Testis (tissue), 3 donors: ENCODE results near the gene TNFRSF14. TPM values are rescaled to one million over a fixed set of nuclear protein-coding genes. Genes with fewer than 3 reads are reported as not detected.

ENCODE experiments used
- DNase-seq: peaks from one replicate; pipeline ENCODE4 v3.0.0-alpha.2; 2019
- H3K27ac ChIP-seq, 2 donors: fragments of 200-600 bp; sonication (generic); one replicate each; pipeline ENCODE4 v1.5.1; 2019
- H3K27me3 ChIP-seq: fragments of 200-600 bp; sonication (generic); one replicate; pipeline ENCODE4 v1.5.1; 2019
- H3K36me3 ChIP-seq: fragments of 200-600 bp; sonication (generic); one replicate; pipeline ENCODE4 v1.5.1; 2017; ENCODE audit warnings: low read depth; ENCODE audit errors: missing control alignments
- H3K4me1 ChIP-seq: fragments of 200-600 bp; sonication (generic); one replicate; pipeline ENCODE4 v1.5.1; 2019
- H3K4me3 ChIP-seq, 2 donors: fragments of 200-600 bp; sonication (generic); one replicate each; pipeline ENCODE4 v1.5.1; 2017 to 2019
- H3K9me3 ChIP-seq: fragments of 200-600 bp; sonication (generic); one replicate; pipeline ENCODE4 v1.5.1; 2017
- CTCF ChIP-seq, 3 experiments: fragments of 450-650 bp in 2 of 3; fragments of 200-600 bp in 1 of 3; sonication (generic) in 1 of 3; IDR thresholded peaks; one replicate each; pipeline ENCODE4 v1.5.1; 2016 to 2019; ENCODE audit warnings: antibody characterized with exemption in 3 of 3, mild to moderate bottlenecking in 2 of 3, moderate library complexity in 1 of 3
- POLR2A ChIP-seq: fragments of 450-650 bp; IDR thresholded peaks from one replicate; pipeline ENCODE4 v1.6.1; 2017; ENCODE audit warnings: antibody characterized with exemption, mild to moderate bottlenecking, moderate library complexity
- WGBS, 2 donors: methylation state at CpG; one replicate each; pipeline ENCODE4 v1.1.5; 2018; 5-methylcytosine and 5-hydroxymethylcytosine counted together
- intact Hi-C: fragments of 100-400 bp; cut with DNase I; formaldehyde crosslinking; loops from one replicate; pipeline ENCODE4 v1.15.1; 2023; ENCODE audit warnings: low total_unique reads
- polyA plus RNA-seq: library from polyadenylated mRNA; stranded (reverse); fragments of 350-450 nt; fragmentation: Illumina TruSeq; extraction: RNeasy Lipid Tissue Mini Kit (QIAGEN cat#74804); gene quantifications from one replicate; pipeline ENCODE4 v1.2.3, GENCODE V29; 2014; ENCODE audit warnings: low read depth, low replicate concordance; ENCODE audit not compliant: insufficient read depth
- total RNA-seq, 2 donors: library from RNA; depleted of rRNA; stranded (reverse); fragments of >200 nt; gene quantifications; one replicate each; pipeline ENCODE4 v1.2.3, GENCODE V29; 2016

TNFRSF14 gene
- total and polyA plus RNA-seq, 3 donors from 2014 or later, result 26.0 to 45.1 (median 39.0) TPM

- Histone ChIP-seq H3K4me1 (peaks cover 11% of the 10 kb centered on the region), H3K27ac (no peak overlapping the region), H3K36me3 (no peaks in the 10 kb centered on the region), H3K27me3 (no peaks in the 10 kb centered on the region), H3K4me3 (no peak overlapping the region), H3K9me3 (no peaks in the 10 kb centered on the region)
- intact Hi-C loops, result no loop called here
- TF ChIP-seq POLR2A (no peak), CTCF (IDR thresholded peaks at IDR 0.05) (no peak)
- peak; percentile 9 for DNase-seq
- WGBS, 2 donors, result 86 to 87% methylated on average over 23 to 34 of the region's 34 CpGs
Measured at GRCh38 chr1:2609319-2610035, 53.3 kb downstream of the TNFRSF14 start.

- peak; percentile 15 for DNase-seq
- TF ChIP-seq CTCF (IDR thresholded peaks at IDR 0.05), result no peak
- no peak for TF ChIP-seq POLR2A
- Histone ChIP-seq H3K4me3 (peak overlapping the region in 1 of 2 donors; percentile 39), H3K4me1 (peaks cover 11% of the 10 kb centered on the region), H3K27me3 (no peaks in the 10 kb centered on the region), H3K36me3 (no peaks in the 10 kb centered on the region), H3K27ac (no peak overlapping the region), H3K9me3 (no peaks in the 10 kb centered on the region)
- 55 to 58% methylated on average over 14 to 21 of the region's 21 CpGs for WGBS, 2 donors
- intact Hi-C loops, result no loop called here
Measured at GRCh38 chr1:2610036-2610959, 54.1 kb downstream of the TNFRSF14 start.

GRCh38 chr1:2611031-2611501 is 54.9 kb downstream of the TNFRSF14 start:
- Histone ChIP-seq H3K27ac (no peak overlapping the region), H3K36me3 (no peaks in the 10 kb centered on the region), H3K27me3 (no peaks in the 10 kb centered on the region), H3K9me3 (no peaks in the 10 kb centered on the region), H3K4me3 (peak overlapping the region; percentile 26 to 39), H3K4me1 (peaks cover 11% of the 10 kb centered on the region)
- DNase-seq, result peak; percentile 48
- intact Hi-C loops, result no loop called here
- TF ChIP-seq CTCF (IDR thresholded peaks at IDR 0.05) (no peak), POLR2A (no peak)
- WGBS, 2 donors, result 7 to 18% methylated on average over 18 to 24 of the region's 24 CpGs

- DNase-seq, result peak; percentile 9
- H3K9me3 ChIP-seq, result no peaks in the 10 kb centered on the region
- 90 to 95% methylated on average over 9 to 19 of the region's 19 CpGs for WGBS, 2 donors
- H3K27ac ChIP-seq, result no peak overlapping the region
- no peaks in the 10 kb centered on the region for H3K36me3 ChIP-seq
- TF ChIP-seq POLR2A (no peak), CTCF (IDR thresholded peaks at IDR 0.05) (no peak)
- intact Hi-C loops, result no loop called here
- H3K4me3 ChIP-seq, result no peak overlapping the region
- H3K27me3 ChIP-seq, result no peaks in the 10 kb centered on the region
- H3K4me1 ChIP-seq, result peaks cover 11% of the 10 kb centered on the region
Measured at GRCh38 chr1:2611621-2612437, 55.7 kb downstream of the TNFRSF14 start.
